ENCODE results near the gene MAP7. TPM values are rescaled to one million over a fixed set of nuclear protein-coding genes. Genes with fewer than 3 reads are reported as not detected.

Gene MAP7
- total and polyA plus RNA-seq, 2 donors (not counting 3 experiments of a cell fraction or from before 2014, with no cell fraction given), result 0.07 to 0.42 TPM

- TF ChIP-seq CTCF (IDR thresholded peaks at IDR 0.05; ENCODE audit: extremely low read depth in 1 of 2, insufficient read depth in 1 of 2, low read depth in 1 of 2, low read length in 2 of 2) (no peak), EZH2 (IDR thresholded peaks at IDR 0.05; ENCODE audit: borderline replicate concordance, low read depth, low read length, severe bottlenecking) (no peak), POLR2A (IDR thresholded peaks at IDR 0.05; ENCODE audit: low read depth, low read length) (no peak), JUN (IDR thresholded peaks at IDR 0.05; ENCODE audit: borderline replicate concordance, insufficient read depth, insufficient read length, low read depth) (no peak), MYC (IDR thresholded peaks at IDR 0.05; ENCODE audit: low read depth, low read length) (no peak), GATA2 (IDR thresholded peaks at IDR 0.05; ENCODE audit: insufficient read depth, insufficient read length, low read depth, low read length) (no peak), MAX (IDR thresholded peaks at IDR 0.05; ENCODE audit: insufficient read depth, insufficient read length) (no peak), POLR2AphosphoS5 (IDR thresholded peaks at IDR 0.05; ENCODE audit: insufficient read depth, low read depth, low read length) (no peak), FOS (IDR thresholded peaks at IDR 0.05; ENCODE audit: borderline replicate concordance, insufficient read depth, low read length) (no peak)
- no peak overlapping the region for H3K9ac ChIP-seq (replicated peaks; ENCODE audit: extremely low read depth, insufficient read depth, low read length)
- ChIA-PET POLR2A (no interaction called here), CTCF (interaction anchor here (0.6 to 0.8 kb wide), 2 partner anchors 17 to 587 kb away, joined by 3 read pairs; no protein-coding TSS in a partner anchor)
- no peak overlapping the region for H2AFZ ChIP-seq (ENCODE audit: low read depth, low read length)
- H3K36me3 ChIP-seq (ENCODE audit: control insufficient read depth in 2 of 2, extremely low read depth in 1 of 2, insufficient read depth in 2 of 2, low read length in 2 of 2), result no peaks in the 10 kb centered on the region
- H3K4me1 ChIP-seq (ENCODE audit: control insufficient read depth, extremely low read depth, insufficient read depth, low read length), result no peaks in the 10 kb centered on the region
- dilution Hi-C loops (cut with MboI; ENCODE audit: extremely low pct_ligation_motif_present, low sequenced_read_pairs), result no loop called here
- no TSS peak for BruUV-seq (replicated peaks)
- no peak overlapping the region for H3K4me2 ChIP-seq (ENCODE audit: insufficient read depth, low read length)
- DNase-seq (ENCODE audit: low read depth, low spot score) (no peak), FAIRE-seq (no peak)
- peaks cover 4 to 10% of the 10 kb centered on the region in 2 experiments for H3K27me3 ChIP-seq (ENCODE audit: control insufficient read depth in 2 of 2, insufficient read depth in 2 of 2, low read length in 2 of 2)
- no peaks in the 10 kb centered on the region for H3K9me3 ChIP-seq (replicated peaks; ENCODE audit: control insufficient read depth, insufficient read depth, low read length)
- no peak overlapping the region for H3K27ac ChIP-seq (ENCODE audit: insufficient read depth, low read depth, low read length)
- no peaks in the 10 kb centered on the region for H4K20me1 ChIP-seq (replicated peaks; ENCODE audit: control insufficient read depth, extremely low read depth, insufficient read depth, low read length)
- no peak overlapping the region for H3K4me3 ChIP-seq (replicated peaks in 1 of 3; ENCODE audit: insufficient read depth in 1 of 3, low read depth in 1 of 3, low read length in 3 of 3)
- no peaks in the 10 kb centered on the region for H3K79me2 ChIP-seq (ENCODE audit: control insufficient read depth, insufficient read depth, low read length)
- intact Hi-C loops (cut with micrococcal nuclease), result no loop called here
- H3K9me1 ChIP-seq (replicated peaks; ENCODE audit: control insufficient read depth, extremely low read depth, insufficient read depth, low read length), result no peaks in the 10 kb centered on the region
Observed at GRCh38 chr6:136514591-136514990, 35.6 kb downstream of the MAP7 start.
